HL-60/S4 treated with phorbol 12-myristate 13-acetate at 8.2 ng/mL for 4 days and 3 days (cell line): ENCODE measurements around the gene CCDC167.

ENCODE experiments used
- in situ Hi-C: fragments of 300-500 bp; cut with MboI; formaldehyde crosslinking; loops from 2 replicates; pipeline ENCODE4 v1.15.0; 2022; ENCODE audit warnings: low sequenced_read_pairs

Gene CCDC167

DNA sequence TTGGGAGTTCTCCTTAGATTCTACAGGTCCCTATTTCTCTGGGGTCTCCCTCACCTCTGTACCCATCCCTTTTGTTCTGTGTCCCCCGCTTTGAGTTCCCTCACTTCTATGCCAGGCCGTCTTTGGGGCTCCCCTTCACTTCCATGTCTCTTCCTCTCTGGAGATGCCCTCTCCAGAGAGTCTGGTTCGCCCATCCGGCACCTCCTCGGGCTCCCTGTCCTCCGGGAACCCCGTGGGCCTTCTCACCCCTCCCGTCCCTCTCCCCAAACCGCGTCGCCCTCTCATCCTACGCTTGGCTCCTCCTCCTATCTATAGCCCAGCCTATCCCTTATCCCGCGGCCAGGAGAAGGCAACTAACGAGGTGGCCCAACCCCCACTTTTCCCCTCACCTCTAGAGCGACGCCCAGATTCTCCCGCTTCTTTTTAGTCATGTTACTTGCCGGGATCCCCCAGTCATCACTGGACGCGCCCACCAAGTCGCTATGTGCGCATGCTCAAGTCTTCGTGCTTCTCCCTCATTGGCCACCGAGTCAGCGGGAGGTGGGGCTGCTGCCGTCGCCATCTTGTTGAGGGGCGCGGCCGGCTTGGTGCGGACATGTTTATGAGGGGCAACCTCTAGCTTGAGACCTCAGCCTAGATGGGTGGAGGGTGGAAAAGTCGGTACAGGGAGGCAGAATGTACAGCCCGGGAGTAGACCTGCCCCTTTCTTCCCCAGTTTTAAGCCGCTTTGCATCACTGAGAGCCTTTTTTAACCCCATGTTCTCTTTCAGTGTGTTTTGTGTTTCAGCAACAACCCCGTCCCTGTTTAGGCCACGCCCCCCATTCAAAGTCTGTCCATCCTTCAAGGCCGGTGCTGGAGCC lies at the start of gene CCDC167:
Gene CCDC167 (minus strand): TSS at position 461 of the 861 bp plus-strand sequence. CDS start 30 bp downstream, at position 431.
- in situ Hi-C loops, result no loop called here

DNA sequence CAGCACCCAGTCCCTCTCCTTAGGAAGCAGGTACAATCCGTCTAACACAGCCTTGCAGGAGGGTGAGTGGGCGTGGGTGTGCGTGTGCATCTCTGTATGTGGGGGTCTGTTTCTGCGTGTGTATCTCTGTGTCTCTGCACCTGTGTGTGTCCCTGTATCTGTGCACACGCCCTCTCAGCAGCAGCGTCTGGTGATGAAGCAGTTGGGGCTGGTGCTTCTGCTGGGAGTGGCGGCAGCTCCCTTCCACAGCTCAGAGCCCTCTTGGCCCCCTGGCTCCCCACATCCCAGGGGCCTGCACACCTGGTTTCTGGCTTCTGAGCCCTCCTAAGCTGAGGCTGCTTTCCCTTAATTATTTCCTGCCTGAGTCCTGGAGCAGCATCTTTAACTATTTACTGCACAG lies 49.5 kb upstream of the CCDC167 start:
- in situ Hi-C loops, result no loop called here

DNA sequence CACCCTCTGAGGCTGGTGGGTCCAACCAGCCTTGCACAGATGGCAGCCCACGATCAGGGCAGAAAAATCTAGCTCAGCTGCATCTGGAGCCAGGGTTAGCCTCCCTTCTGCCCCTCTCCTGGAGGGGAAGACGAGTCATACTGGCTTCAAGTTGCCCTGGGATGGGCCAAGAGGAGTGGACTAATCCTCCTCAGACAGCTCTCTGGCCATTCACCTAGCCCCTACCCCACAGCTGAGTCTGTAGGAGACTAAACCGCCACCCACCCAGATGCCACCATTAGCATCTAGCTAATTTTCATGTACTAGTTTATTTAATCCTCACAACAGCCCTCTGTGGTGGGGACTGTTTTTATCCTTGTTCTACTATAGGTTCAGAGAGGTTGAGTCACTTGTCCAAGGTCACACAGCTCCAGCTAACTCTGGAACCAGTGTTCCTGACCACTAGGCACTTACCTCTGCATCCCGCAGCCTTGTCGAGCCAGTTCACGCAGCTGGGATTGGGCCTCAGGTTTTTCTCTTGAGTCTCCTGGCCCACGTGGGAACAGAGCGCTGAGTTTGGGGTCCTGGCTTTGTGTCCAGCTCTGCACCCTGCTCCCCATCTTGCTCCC lies 48.5 kb upstream of the CCDC167 start:
- in situ Hi-C loops, result no loop called here

DNA sequence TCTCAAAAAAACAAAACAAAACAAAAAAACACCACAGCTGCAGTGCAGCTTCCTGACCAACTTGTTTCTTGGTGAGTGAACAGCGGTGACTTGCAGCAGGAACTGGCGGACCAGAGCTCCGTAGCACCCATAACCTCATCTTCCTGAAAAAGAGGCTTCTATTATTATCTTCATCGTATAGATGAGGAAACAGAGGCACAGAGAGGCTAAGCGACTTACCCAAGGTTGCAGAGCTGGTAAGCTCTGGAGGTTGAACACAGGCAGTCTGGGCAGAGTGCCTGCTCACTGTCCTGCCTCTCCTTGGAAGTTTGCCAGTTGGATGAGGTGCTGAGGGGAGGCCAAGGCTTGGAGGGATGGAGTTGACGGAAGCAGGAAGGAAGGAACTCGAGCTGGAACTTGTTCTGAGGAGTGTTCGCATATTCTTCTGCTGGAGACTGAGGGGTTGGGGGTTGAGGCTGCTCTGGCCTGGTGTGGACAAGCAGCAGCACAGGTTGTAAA lies 47.9 kb upstream of the CCDC167 start:
- in situ Hi-C loops, result no loop called here

DNA sequence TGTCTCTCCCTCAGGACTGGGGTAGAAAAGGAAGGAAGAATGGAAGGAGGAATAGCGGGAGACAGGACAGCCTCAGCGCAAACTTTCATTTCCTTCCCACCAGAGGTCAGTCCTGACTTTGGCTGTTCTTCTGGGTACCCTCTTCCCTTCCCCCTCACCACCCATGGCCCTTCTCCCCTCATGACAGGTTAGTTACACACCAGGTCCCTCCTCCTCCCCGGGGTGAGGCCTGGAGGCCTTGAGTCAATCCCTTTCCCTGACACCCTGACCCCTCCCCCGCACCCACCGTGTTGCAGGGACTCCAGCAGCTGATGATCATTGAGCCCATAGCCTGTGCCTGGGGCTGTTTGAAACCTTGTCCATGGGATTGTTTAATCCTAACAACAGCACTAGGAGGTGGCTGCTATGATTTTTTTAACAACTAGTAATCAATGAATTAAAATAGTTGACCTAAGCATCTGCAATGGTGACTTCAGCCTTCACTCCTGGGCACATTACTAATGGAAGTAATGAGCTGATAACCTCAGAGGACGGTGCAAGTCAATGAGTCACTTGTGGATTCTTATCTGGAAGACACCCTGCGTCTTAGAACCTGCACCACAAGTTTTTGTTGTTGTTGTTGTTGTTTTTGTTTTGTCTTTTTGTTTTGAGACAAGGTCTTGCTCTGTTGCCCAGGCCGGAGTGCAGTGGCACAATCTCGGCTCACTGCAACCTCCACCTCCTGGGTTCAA lies 46.6 kb upstream of the CCDC167 start:
- in situ Hi-C loops, result no loop called here

DNA sequence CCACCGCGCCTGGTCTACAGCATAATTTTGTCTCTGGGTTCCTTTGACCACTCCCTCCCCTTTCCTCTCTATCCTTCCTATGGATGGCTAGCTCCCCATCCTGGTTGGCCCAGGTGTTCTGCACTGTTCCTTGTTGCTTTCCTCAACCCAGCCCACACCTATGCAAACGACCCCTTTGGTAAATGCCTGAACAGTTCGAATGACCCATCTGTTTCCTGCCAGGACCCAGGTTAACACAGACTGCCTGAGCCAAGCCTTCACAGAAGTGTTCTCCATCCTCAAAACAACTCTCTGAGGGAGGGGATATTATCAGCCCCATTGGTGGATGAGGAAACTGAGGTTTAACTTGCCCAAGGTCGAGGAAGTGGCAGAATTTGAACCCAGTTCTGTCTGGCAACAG lies 44.8 kb upstream of the CCDC167 start:
- in situ Hi-C loops, result no loop called here

- in situ Hi-C loops, result no loop called here
These were observed 43.7 kb upstream of the CCDC167 start for GRCh38 chr6:37543361-37543760.

DNA sequence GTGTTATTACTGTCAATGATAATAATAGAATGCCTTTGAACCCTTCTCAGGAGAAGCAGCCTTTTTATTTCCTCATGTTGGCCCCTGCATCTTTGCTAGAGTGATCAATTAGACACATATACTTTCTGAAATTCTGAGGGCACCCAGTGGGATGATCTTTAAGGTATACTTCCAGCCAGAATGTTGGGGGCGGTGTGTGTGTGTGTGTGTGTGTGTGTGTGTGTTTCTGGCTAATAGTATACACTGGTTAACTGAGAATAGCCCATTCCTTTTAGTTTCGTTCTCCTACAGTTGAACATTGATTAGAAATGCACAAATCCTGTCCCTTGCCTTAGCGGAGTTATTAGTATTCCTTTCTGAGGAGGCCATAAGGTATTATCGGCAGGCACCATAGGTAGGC lies 41.7 kb upstream of the CCDC167 start:
- in situ Hi-C loops, result no loop called here

GRCh38 chr6:37540390-37540789 lies 40.7 kb upstream of the CCDC167 start:
- in situ Hi-C loops, result no loop called here

DNA sequence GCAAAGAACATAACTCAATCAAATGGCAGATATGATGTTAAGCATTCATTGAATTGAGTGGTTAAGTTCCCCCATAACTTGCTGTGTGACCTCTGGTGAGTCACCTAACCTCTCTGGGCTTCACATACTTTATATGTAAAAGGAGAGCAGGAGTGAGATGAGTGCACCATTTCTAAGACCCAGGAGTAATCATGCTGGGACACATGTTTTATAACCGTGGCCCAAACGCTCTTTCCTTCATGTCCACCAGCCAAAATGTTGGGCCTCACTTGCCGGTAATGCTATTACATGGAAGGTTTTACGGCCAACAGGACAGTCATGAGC lies 40.3 kb upstream of the CCDC167 start:
- in situ Hi-C loops, result no loop called here

- in situ Hi-C loops, result no loop called here
These were observed 39.7 kb upstream of the CCDC167 start for GRCh38 chr6:37539171-37540028.

DNA sequence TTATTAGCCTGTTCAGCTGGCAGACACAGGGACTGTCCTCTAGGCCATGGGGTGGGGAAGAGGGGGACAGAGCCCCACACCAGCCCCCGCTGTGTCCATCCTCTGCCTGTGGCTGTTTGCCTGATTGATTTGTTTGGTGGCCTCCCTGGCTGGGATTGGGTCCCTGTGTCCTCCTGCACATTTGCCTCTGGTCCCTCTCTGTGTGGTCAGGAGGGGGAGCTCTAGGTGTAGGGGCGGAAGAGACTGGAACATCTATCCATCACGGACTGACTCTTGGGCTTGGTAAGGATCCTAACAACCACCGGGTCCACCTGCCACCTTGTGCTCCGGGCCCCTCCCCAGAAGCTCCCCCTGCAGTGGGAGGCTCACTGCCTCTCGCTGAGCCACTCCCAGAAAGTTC lies 38.4 kb upstream of the CCDC167 start:
- in situ Hi-C loops, result no loop called here

DNA sequence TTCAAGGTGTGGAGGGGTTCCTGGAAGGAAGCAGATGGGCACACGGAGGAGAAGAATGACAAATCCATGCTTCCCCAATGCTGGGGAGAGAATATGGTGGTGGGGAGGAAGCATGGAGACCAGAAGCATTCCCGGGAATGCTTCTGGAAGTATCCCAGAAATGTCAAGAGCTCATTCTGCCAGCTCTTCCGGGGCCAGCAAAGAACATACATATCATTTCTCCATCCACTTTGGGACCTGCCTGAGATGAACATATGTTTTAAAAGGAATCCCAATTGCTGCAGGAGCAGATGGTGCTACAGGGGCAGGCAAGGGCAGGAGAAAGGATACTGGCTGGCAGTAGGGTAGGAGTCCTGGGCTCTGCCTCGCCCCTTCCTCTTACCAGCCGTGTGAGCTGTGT lies 37.9 kb upstream of the CCDC167 start:
- in situ Hi-C loops, result no loop called here

DNA sequence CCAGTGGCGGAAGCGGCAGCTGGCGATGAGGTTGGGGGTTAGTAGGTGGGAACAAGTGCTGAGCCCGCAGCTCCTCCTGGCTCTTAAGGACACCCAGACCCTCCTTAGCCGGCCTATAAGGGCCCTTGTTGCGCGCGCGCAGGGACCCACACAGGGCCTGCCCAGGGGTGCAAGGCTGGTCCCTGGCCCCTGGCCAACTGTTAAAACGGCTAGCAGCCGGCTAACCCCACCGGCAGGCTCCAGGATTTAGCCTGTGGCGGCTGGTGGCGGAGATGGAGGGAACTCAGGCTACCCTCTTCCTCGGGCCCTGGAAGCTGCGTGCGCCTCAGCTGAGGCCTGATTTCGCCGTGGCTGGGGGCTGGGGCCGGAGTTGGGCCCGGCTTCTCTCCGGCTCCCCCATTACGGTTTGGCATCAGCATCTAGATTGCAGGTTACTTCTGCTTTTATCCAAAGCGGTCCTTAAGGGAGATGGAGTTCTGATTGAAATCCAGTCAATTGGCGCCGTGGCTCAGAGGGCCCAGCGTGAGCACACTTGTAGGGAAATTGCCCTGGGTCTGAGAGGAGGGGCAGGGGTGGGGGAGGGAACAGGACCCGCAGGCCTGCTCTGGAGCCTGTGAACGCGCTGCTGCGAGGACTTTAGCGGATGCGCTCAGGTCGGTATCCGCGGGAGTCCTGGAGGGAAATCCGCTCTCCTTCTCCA lies 36.9 kb upstream of the CCDC167 start:
- in situ Hi-C loops, result no loop called here

DNA sequence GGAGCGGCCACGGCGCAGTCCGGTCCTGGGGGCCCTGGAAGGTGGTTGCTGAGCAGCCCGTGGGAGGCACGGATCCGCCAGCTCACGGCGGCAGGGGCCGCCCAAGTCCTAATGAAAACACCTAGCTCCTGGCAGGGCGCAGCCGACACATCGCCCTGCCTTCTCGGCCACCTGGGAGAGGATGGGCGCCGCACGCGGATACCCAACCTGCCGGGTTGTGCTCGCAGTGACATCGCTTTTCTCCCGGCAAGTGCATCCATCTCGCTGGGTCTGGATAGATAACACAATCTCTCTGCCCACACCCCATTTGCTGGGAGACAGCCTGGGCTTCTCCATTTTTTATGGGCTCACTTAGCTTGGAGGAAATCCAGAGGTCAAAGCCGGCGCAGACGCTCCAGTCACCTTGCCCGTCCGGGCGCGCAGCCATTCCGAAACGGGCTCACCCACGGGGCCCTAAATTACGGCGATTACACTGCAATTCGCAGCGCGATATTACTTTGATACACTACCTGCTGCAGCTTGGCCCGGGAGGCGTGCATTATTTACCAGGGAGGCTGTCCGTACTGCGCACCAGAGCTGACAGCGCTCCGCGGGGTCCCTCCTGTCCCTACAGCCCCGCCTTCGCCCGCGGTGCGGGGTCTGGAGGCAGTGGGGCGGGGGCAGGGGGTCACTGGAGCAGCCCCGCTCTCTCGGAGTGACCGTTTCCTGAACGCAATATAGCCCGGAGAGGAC lies 36.2 kb upstream of the CCDC167 start:
- in situ Hi-C loops, result no loop called here

GRCh38 chr6:37535428-37535758 lies 35.7 kb upstream of the CCDC167 start:
- in situ Hi-C loops, result no loop called here

DNA sequence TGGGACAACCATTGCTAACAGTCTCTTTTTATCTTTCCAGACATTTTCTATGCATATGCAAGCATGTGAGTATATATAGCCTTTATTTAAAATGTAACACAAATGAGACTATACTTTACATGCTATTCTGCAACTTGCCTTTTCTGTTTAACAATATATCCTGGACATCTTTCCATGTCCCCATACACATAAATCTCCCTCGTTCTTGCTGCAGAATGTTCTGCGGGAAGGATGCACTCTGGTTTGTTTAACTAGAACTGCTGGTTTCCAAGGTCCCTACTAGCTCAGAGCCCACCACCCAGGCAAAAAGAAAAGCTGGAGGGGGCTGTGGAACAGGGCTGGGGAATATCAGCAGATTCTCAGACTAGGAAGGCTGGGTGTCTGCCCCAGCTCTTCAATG lies 35.2 kb upstream of the CCDC167 start:
- in situ Hi-C loops, result no loop called here

DNA sequence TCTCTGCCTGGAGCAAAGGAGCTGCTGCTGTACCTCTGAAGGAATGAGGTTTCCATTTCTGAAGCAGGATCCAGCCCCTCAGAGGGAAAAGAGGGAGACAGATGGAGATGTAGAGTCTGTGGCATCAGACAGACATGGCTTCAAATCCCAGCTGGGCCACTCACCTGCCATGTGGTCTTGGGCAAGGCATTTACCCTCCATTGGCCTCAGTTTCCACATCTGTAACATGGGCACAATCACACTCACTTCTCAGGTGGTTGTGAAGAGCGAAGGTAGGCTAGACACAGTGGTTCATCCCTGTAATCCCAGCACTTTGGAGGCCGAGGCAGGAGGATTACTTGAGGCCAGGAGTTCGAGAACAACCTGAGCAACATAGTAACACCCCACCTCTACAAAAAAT lies 32.4 kb upstream of the CCDC167 start:
- in situ Hi-C loops, result no loop called here

DNA sequence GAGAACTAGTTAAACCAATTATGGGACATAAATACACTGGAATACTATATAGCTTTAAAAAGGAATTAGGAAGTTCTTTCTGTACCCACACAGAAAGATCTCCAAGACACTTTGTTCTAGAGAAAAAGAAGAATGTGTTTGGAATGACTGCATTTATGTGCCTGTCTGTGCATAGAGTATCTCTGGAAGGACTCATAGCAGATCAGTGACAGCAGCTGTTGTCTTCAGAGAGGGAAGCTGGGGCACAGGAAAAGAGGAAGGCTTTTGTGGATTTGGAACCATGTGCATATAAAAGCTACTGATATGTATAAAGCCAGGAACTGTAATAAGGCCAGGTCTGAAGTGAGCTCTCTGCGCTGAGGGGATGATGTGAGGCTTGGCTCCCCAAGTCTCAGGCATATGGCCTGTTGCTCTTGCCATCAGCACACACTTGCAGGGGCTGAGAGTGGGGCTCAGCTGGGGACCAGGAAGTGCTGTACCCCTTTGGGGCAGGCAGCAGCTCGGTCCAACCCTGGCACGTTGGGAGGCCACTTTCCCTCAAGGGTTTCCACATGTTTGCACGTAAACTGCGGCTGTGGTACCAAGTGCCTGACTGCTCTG lies 31.8 kb upstream of the CCDC167 start:
- in situ Hi-C loops, result no loop called here
